H1 (cell line): ENCODE measurements around the gene PTPRG. TPM values are rescaled to one million over a fixed set of nuclear protein-coding genes. Genes with fewer than 3 reads are reported as not detected.

Source experiments
- CTCF ChIA-PET: fragments of 300-600 bp; sonication (Branson Sonifier 250); formaldehyde crosslinking; loops from one replicate; lab custom pipeline; 2021; ENCODE audit not compliant: partially characterized antibody; lab: Charles Lee
- POLR2A ChIA-PET: fragments of 300-600 bp; sonication (Branson Sonifier 250); formaldehyde crosslinking; loops from one replicate; lab custom pipeline; 2021; ENCODE audit warnings: inconsistent platforms; ENCODE audit not compliant: partially characterized antibody; lab: Charles Lee
- DNase-seq, 2 experiments: peaks; one replicate each; pipeline versions ENCODE4 v3.0.0 to v3.0.0-alpha.2; 2010 to 2022; ENCODE audit warnings: low spot score in 2 of 2, low read depth in 1 of 2, mixed read lengths in 1 of 2
- FAIRE-seq: peaks from 2 replicates; lab custom pipeline; 2011; peaks lifted over from hg19 to GRCh38; lab: Jason Lieb, UNC
- H2AFZ ChIP-seq: 2 replicates; pipeline ENCODE4 v1.8.1; 2012; ENCODE audit warnings: low read length, inconsistent platforms
- H2AK5ac ChIP-seq: 2 replicates; pipeline ENCODE4 v1.6.1; 2013; ENCODE audit warnings: low read depth, low read length
- H2BK120ac ChIP-seq: replicated peaks from 2 replicates; pipeline ENCODE3; 2013; ENCODE audit warnings: low read depth, low read length, inconsistent platforms
- H2BK12ac ChIP-seq: 2 replicates; pipeline ENCODE4 v1.6.1; 2013; ENCODE audit warnings: low read depth, low read length
- H2BK15ac ChIP-seq: 2 replicates; pipeline ENCODE4 v1.6.1; 2013; ENCODE audit warnings: low read length
- H2BK20ac ChIP-seq: 2 replicates; pipeline ENCODE4 v1.6.1; 2013; ENCODE audit warnings: low read length
- H2BK5ac ChIP-seq: 2 replicates; pipeline ENCODE4 v1.6.1; 2013; ENCODE audit warnings: low read depth, low read length
- H3K14ac ChIP-seq: 2 replicates; pipeline ENCODE4 v1.6.1; 2013; ENCODE audit warnings: inconsistent platforms; ENCODE audit not compliant: insufficient read length
- H3K18ac ChIP-seq: 2 replicates; pipeline ENCODE4 v1.6.1; 2013; ENCODE audit warnings: low read length; ENCODE audit errors: extremely low read depth
- H3K23ac ChIP-seq: 2 replicates; pipeline ENCODE4 v1.6.1; 2013; ENCODE audit warnings: inconsistent platforms; ENCODE audit not compliant: insufficient read length
- H3K23me2 ChIP-seq: 2 replicates; pipeline ENCODE4 v1.6.1; 2013; ENCODE audit warnings: low read depth, low read length
- H3K27ac ChIP-seq: 2 replicates; pipeline ENCODE4 v1.6.1; 2011; ENCODE audit warnings: low read depth, low read length, inconsistent platforms
- H3K27me3 ChIP-seq, 4 experiments: replicated peaks in 1 of 4; 1 replicate in 1 of 4; 2 replicates in 3 of 4; pipeline versions ENCODE4 v1.6.1 to v1.8.1; 2011 to 2013; ENCODE audit warnings: low read length in 3 of 4, mild to moderate bottlenecking in 3 of 4, inconsistent platforms in 2 of 4, mixed read lengths in 2 of 4, moderate library complexity in 1 of 4; ENCODE audit not compliant: control insufficient read depth in 3 of 4, insufficient read depth in 3 of 4; ENCODE audit errors: extremely low read depth in 1 of 4
- H3K36me3 ChIP-seq, 4 experiments: 2 replicates each; pipeline versions ENCODE4 v1.6.1 to v1.8.1; 2011 to 2013; ENCODE audit warnings: mild to moderate bottlenecking in 4 of 4, low read length in 3 of 4, moderate library complexity in 2 of 4, control low read depth in 1 of 4, inconsistent platforms in 1 of 4; ENCODE audit not compliant: insufficient read depth in 4 of 4, control insufficient read depth in 2 of 4
- H3K4ac ChIP-seq: replicated peaks from 2 replicates; pipeline ENCODE3; 2013; ENCODE audit warnings: low read length, low read depth, mixed read lengths, inconsistent platforms; ENCODE audit not compliant: insufficient read length
- H3K4me1 ChIP-seq, 4 experiments: replicated peaks in 1 of 4; 1 replicate in 1 of 4; 2 replicates in 3 of 4; pipeline versions ENCODE4 v1.6.1 to v1.8.1; 2011 to 2013; ENCODE audit warnings: low read length in 3 of 4, inconsistent platforms in 2 of 4, mixed read lengths in 1 of 4; ENCODE audit not compliant: insufficient read depth in 4 of 4, control insufficient read depth in 3 of 4
- H3K4me2 ChIP-seq, 2 experiments: 2 replicates each; pipeline versions ENCODE4 v1.6.1 to v1.8.1; 2011 to 2013; ENCODE audit warnings: low read depth in 2 of 2, low read length in 2 of 2, control low read depth in 1 of 2, inconsistent platforms in 1 of 2, mild to moderate bottlenecking in 1 of 2; ENCODE audit not compliant: insufficient read depth in 1 of 2
- H3K4me3 ChIP-seq, 4 experiments: fragments of 200-600, 300-600 bp in 1 of 4; sonication (generic), shearing (Covaris generic), sonication (Bioruptor Twin) in 1 of 4; 2 replicates each; pipeline versions ENCODE4 v1.5.1 to v1.8.1; 2011 to 2016; ENCODE audit warnings: low read length in 4 of 4, low read depth in 3 of 4, control low read depth in 2 of 4, inconsistent platforms in 2 of 4, mild to moderate bottlenecking in 2 of 4, mixed read lengths in 1 of 4, moderate library complexity in 1 of 4; ENCODE audit not compliant: insufficient read depth in 2 of 4; ENCODE audit errors: extremely low read depth in 1 of 4
- H3K56ac ChIP-seq: replicated peaks from 2 replicates; pipeline ENCODE3; 2013; ENCODE audit warnings: low read depth, mild to moderate bottlenecking, mixed read lengths, low read length, inconsistent platforms; ENCODE audit not compliant: insufficient read length
- H3K79me1 ChIP-seq: 2 replicates; pipeline ENCODE4 v1.6.1; 2013; ENCODE audit warnings: low read depth, low read length, control low read depth
- H3K79me2 ChIP-seq, 2 experiments: 2 replicates each; pipeline versions ENCODE4 v1.6.1 to v1.8.1; 2012 to 2013; ENCODE audit warnings: low read length in 2 of 2, mild to moderate bottlenecking in 2 of 2, inconsistent platforms in 1 of 2; ENCODE audit not compliant: insufficient read depth in 2 of 2, control insufficient read depth in 1 of 2
- H3K9ac ChIP-seq, 4 experiments: replicated peaks in 1 of 4; 1 replicate in 1 of 4; 2 replicates in 3 of 4; pipeline versions ENCODE4 v1.6.1 to v1.8.1; 2011 to 2013; ENCODE audit warnings: low read depth in 3 of 4, low read length in 3 of 4, control low read depth in 2 of 4, mild to moderate bottlenecking in 2 of 4, moderate library complexity in 2 of 4, inconsistent platforms in 1 of 4; ENCODE audit errors: extremely low read depth in 1 of 4
- H3K9me3 ChIP-seq, 2 experiments: 2 replicates each; pipeline versions ENCODE4 v1.6.1 to v1.8.1; 2012 to 2013; ENCODE audit warnings: mild to moderate bottlenecking in 2 of 2, moderate library complexity in 2 of 2, control low read depth in 1 of 2, inconsistent platforms in 1 of 2, low read depth in 1 of 2, low read length in 1 of 2, mixed read lengths in 1 of 2; ENCODE audit not compliant: insufficient read depth in 2 of 2
- H4K20me1 ChIP-seq, 2 experiments: replicated peaks in 1 of 2; 2 replicates each; pipeline versions ENCODE3 to v1.8.1; 2011 to 2013; ENCODE audit warnings: inconsistent platforms in 2 of 2, low read length in 2 of 2, mild to moderate bottlenecking in 1 of 2; ENCODE audit not compliant: insufficient read depth in 2 of 2, control insufficient read depth in 1 of 2
- H4K5ac ChIP-seq: 2 replicates; pipeline ENCODE4 v1.6.1; 2013; ENCODE audit warnings: low read length, low read depth, mixed read lengths, inconsistent platforms; ENCODE audit not compliant: insufficient read length
- H4K8ac ChIP-seq: 2 replicates; pipeline ENCODE4 v1.8.0; 2013; ENCODE audit warnings: mild to moderate bottlenecking, moderate library complexity, low read length, inconsistent platforms; ENCODE audit not compliant: insufficient read depth; ENCODE audit errors: extremely low read depth
- H4K91ac ChIP-seq: replicated peaks from 2 replicates; pipeline ENCODE3; 2013; ENCODE audit warnings: low read length, mixed read lengths, inconsistent platforms; ENCODE audit not compliant: insufficient read length
- BRCA1 ChIP-seq: IDR thresholded peaks from 2 replicates; pipeline ENCODE4 v1.6.1; 2012; ENCODE audit warnings: low read depth, low read length, improper control_type of control experiment
- CBX8 ChIP-seq: fragments of 300-800, 300-1000 bp; sonication (generic); IDR thresholded peaks from 2 replicates; pipeline ENCODE4 v1.7.1; 2016; ENCODE audit warnings: low read depth, low read length, borderline replicate concordance
- CHD1 ChIP-seq: IDR thresholded peaks from 2 replicates; pipeline ENCODE4 v1.6.1; 2012; ENCODE audit warnings: low read depth, low read length, improper control_type of control experiment
- FOSL1 ChIP-seq: IDR thresholded peaks from 2 replicates; pipeline ENCODE4 v1.6.1; 2011; ENCODE audit warnings: mild to moderate bottlenecking, low read depth, low read length, moderate library complexity; ENCODE audit not compliant: insufficient read depth
- JUND ChIP-seq: IDR thresholded peaks from 2 replicates; pipeline ENCODE4 v1.6.1; 2011; ENCODE audit warnings: mild to moderate bottlenecking, improper control_type of control experiment, low read length
- MAFK ChIP-seq: IDR thresholded peaks from 2 replicates; pipeline ENCODE4 v1.6.1; 2012; ENCODE audit warnings: low read depth, mild to moderate bottlenecking, improper control_type of control experiment, low read length
- NANOG ChIP-seq: IDR thresholded peaks from 2 replicates; pipeline ENCODE4 v1.6.1; 2011; ENCODE audit warnings: low read length, low read depth, mild to moderate bottlenecking, inconsistent platforms; ENCODE audit not compliant: insufficient read depth, poor library complexity, severe bottlenecking
- PHF8 ChIP-seq: fragments of 200-600 bp; sonication (generic); conservative IDR thresholded peaks from 2 replicates; pipeline ENCODE4 v1.7.1; 2012; ENCODE audit warnings: low read depth, mild to moderate bottlenecking, inconsistent platforms, low read length, moderate library complexity
- RAD21 ChIP-seq, 2 experiments: IDR thresholded peaks in 1 of 2; conservative IDR thresholded peaks in 1 of 2; 2 replicates each; pipeline ENCODE4 v1.6.1; 2011; ENCODE audit warnings: low read depth in 2 of 2, low read length in 2 of 2, improper control_type of control experiment in 1 of 2, inconsistent platforms in 1 of 2, mild to moderate bottlenecking in 1 of 2, moderate library complexity in 1 of 2
- SP1 ChIP-seq: IDR thresholded peaks from 2 replicates; pipeline ENCODE4 v1.6.1; 2011; ENCODE audit warnings: low read depth, low read length
- TBP ChIP-seq: IDR thresholded peaks from 2 replicates; pipeline ENCODE4 v1.6.1; 2011; ENCODE audit warnings: low read depth, low read length, improper control_type of control experiment
- TEAD4 ChIP-seq: IDR thresholded peaks from 2 replicates; pipeline ENCODE4 v1.6.1; 2012; ENCODE audit warnings: low read depth, low read length, inconsistent platforms, mixed read lengths
- YY1 ChIP-seq: IDR thresholded peaks from 2 replicates; pipeline ENCODE4 v1.6.1; 2011; ENCODE audit warnings: low read depth, mild to moderate bottlenecking, low read length
- WGBS, 2 experiments: shearing (Covaris generic) in 1 of 2; methylation state at CpG; one replicate each; pipeline versions ENCODE4 v1.1.6 to v1.1.7; 2013 to 2015; ENCODE audit warnings: low lambda C conversion rate in 2 of 2, mixed read lengths in 2 of 2, inconsistent platforms in 1 of 2, low coverage in 1 of 2, missing lambda C conversion rate in 1 of 2; ENCODE audit not compliant: insufficient replicate concordance in 2 of 2, insufficient coverage in 1 of 2, insufficient read length in 1 of 2; ENCODE audit errors: extremely low coverage in 1 of 2, missing lambda C conversion rate in 1 of 2; 5-methylcytosine and 5-hydroxymethylcytosine counted together
- polyA plus RNA-seq, 7 experiments: library from polyadenylated mRNA; depleted of rRNA in 3 of 7; stranded (reverse) in 5 of 7; unstranded in 2 of 7; fragments of >200 nt in 5 of 7; fragments of 200-250 nt in 2 of 7; gene quantifications; 1 replicate in 5 of 7; 2 replicates in 1 of 7; 4 replicates in 1 of 7; pipeline versions ENCODE4 v1.2.1 to v1.2.3, GENCODE V29; 2011 to 2013; ENCODE audit warnings: missing spikeins in 2 of 7, mixed read lengths in 2 of 7
- total RNA-seq: library from RNA; stranded (reverse); fragmentation: NEBNext Ultra II Directional; extraction: Animal tissue kit (Norgen Biotek cat#: 25700); gene quantifications from 2 replicates; pipeline ENCODE4 v1.2.1, GENCODE V29; 2021
- TF ChIP-seq, protein P1 (sequence below): IDR thresholded peaks from 2 replicates; pipeline ENCODE4 v1.6.1; 2012; ENCODE audit warnings: inconsistent platforms

The PTPRG gene
- total and polyA plus RNA-seq, 2 of the 8 experiments (the other 6 are each of a cell fraction or from before 2014, with no cell fraction given) = 23.3 to 96.2 TPM

DNA sequence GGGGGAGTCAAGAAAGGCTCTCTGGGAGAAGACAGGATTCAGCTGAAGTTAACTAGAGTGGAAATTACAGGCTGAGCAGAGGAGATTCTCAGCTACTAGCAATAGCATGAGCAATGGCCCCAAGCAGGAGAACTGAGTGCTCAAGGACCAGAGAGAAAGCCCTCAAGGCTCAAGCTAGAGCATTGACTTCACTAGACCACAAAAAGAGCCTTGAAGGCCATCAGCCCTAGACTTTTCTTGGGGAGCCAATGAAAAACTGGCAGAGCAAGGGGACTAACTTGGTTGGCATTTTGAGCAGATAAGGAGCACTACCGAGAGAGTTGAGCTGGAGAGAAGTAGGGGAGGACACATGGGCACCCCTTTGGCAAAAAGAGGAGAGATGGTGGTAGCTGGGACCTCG is 534.4 kb downstream of the PTPRG start:
- Histone ChIP-seq H4K8ac (no peak overlapping the region), H3K4me1 (no peaks in the 10 kb centered on the region), H3K27me3 (no peaks in the 10 kb centered on the region), H3K14ac (no peak overlapping the region), H3K79me2 (peaks cover 0 to 4% of the 10 kb centered on the region in 2 experiments; a peak in 1 of 4 replicates), H3K23ac (no peak overlapping the region), H2AFZ (no peak overlapping the region), H3K18ac (no peak overlapping the region), H3K9ac (no peak overlapping the region), H2BK12ac (no peak overlapping the region), H3K56ac (no peak overlapping the region), H3K4me2 (no peak overlapping the region), H4K5ac (no peak overlapping the region), H3K4ac (no peak overlapping the region), H4K20me1 (no peaks in the 10 kb centered on the region), H2BK20ac (no peak overlapping the region), H2BK15ac (no peak overlapping the region), H3K36me3 (no peaks in the 10 kb centered on the region), H2BK5ac (no peak overlapping the region), H2BK120ac (no peak overlapping the region), H3K79me1 (no peaks in the 10 kb centered on the region; the same call in 1 of the 2 replicates), H3K23me2 (no peaks in the 10 kb centered on the region), H4K91ac (no peak overlapping the region), H3K4me3 (no peak overlapping the region), H3K9me3 (no peaks in the 10 kb centered on the region), H3K27ac (no peak overlapping the region), H2AK5ac (no peak overlapping the region)
- 85% methylated on average over 2 of the region's 2 CpGs; no CpG with 5 or more reads in 1 of the 2 experiments for WGBS, 2 experiments
- POLR2A ChIA-PET = no interaction called here
- DNase-seq = no peak
- FAIRE-seq = no peak
- CTCF ChIA-PET = interaction anchor here (1.1 to 2.1 kb wide), 4 partner anchors 14 to 38 kb away, joined by 3 to 7 read pairs (median 3); no protein-coding TSS in a partner anchor
- TF ChIP-seq CBX8 (no peak), NANOG (no peak), YY1 (no peak), MAFK (no peak), TEAD4 (no peak), CHD1 (no peak), FOSL1 (no peak), RAD21 (IDR thresholded peaks at IDR 0.05 in 1 of 2, conservative IDR thresholded peaks at IDR 0.05 in 1 of 2; ENCODE audit: low read depth in 2 of 2, low read length in 2 of 2) (no peak), PHF8 (no peak), BRCA1 (no peak), SP1 (no peak), TBP (no peak), JUND (no peak)
- TF ChIP-seq, protein P1, sequence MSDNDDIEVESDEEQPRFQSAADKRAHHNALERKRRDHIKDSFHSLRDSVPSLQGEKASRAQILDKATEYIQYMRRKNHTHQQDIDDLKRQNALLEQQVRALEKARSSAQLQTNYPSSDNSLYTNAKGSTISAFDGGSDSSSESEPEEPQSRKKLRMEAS = no peak
